IMR-90 (cell line): ENCODE results near the gene FAM131B.

Experiments used
- CTCF ChIP-seq: conservative IDR thresholded peaks from 2 replicates; pipeline ENCODE4 v1.5.1; 2012; ENCODE audit warnings: mild to moderate bottlenecking, low read depth, low read length, improper control_type of control experiment
- POLR2A ChIP-seq: IDR thresholded peaks from 2 replicates; pipeline ENCODE4 v1.6.1; 2012; ENCODE audit warnings: mild to moderate bottlenecking, low read depth, low read length
- RCOR1 ChIP-seq: IDR thresholded peaks from 2 replicates; pipeline ENCODE4 v1.6.1; 2012; ENCODE audit warnings: mild to moderate bottlenecking, low read length, improper control_type of control experiment; ENCODE audit not compliant: insufficient replicate concordance
- RFX5 ChIP-seq: IDR thresholded peaks from 2 replicates; pipeline ENCODE4 v1.8.0; 2012; ENCODE audit warnings: low read depth, mild to moderate bottlenecking, low read length, moderate library complexity

GRCh38 chr7:143379611-143380259 is 17.2 kb upstream of the FAM131B start:
- TF ChIP-seq CTCF (no peak), POLR2A (no peak), RCOR1 (no peak), RFX5 (no peak)
